ELF-1 (cell line): ENCODE data around the gene ATP7B.
A peak's percentile ranks its signal among the peaks of the same experiment; 100 is the strongest.

ENCODE experiments used
- DNase-seq: peaks from one replicate; pipeline ENCODE4 v3.0.0-alpha.2; 2016; ENCODE audit warnings: low read depth, low spot score

ATP7B gene

DNA sequence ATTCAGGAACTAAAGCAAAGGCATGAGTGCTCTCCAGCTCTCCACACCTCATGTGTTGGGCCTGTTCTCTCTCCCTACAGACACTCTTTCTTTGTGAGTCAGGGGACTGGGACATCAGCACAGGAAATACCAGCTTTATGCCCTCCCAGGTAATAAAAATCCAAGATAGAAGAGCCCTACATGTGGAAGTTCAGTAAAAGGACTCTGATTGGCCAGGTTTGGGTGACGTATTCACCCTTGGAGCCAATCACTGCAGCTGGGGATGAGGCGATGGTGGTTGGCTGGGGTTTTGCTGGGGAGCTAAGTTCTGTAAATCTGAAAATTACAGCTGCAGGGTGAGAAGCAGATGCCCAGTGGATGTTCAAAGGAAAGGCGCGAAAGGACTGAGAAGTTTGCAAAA lies 117.0 kb downstream of the ATP7B start:
- peak; percentile 39 for DNase-seq

DNA sequence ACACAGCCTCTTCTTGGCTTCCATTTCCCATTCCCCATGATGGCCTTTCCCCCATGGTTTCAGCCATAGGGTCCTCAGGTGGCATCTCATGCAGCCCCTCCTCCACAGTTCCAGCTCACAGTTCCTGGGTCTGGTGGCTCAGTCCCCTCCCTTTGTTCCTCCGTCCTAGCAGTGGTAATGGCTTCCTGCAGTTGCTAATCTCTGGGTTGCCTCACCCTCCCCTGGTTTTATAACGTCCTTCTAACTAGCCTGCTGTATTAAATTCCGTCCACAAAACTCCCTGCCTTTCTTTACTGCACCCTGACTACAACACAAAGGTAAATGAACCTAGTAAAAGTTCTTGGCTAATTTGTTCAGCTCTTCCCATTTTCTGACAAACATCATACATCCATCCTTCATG lies 118.6 kb downstream of the ATP7B start:
- DNase-seq = no peak

GRCh38 chr13:51887468-51887867 lies 123.8 kb downstream of the ATP7B start:
- no peak for DNase-seq

DNA sequence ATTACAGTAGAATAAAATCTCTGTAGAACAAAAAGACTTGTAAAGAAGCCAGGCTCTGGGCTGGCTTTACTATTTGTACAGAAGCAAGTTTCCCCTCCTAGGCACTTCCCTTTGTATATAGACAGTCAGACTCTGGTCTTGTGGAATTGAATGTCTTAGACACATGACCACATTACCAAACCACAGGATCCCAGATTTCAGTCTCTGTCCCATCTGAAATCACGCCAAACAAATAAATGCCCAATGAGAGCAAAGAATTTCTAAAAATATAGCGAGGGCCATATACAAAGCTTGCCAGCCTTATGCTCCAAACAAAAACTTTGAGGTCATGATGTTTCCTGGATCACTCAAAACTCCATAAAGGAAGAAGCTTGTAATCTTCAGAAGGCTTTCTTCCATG lies 125.6 kb downstream of the ATP7B start:
- no peak for DNase-seq

DNA sequence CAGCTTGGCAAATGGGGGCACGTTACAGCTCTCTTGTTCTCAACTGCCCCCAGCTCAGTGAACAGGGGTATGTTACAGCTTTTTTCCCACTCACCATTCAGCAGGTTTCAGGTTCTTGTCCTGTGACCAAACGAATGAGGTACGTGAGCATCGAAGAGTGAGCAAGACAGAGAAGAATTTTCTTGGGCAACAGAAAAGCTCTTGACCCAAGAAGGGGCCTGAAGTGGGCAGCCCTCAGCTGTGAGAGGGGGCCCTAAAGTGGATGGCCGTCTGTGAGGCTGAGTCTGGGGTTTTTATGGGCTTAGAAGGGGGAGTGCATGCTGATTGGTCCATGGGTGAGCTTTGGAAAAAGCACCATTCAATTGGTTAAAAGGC lies 128.0 kb downstream of the ATP7B start:
- no peak for DNase-seq
